ENCODE data around the gene FILIP1. TPM values are rescaled to one million over a fixed set of nuclear protein-coding genes. Genes with fewer than 3 reads are reported as not detected.

Gene FILIP1
- polyA plus RNA-seq, 1 donor: 45.4 TPM

DNA sequence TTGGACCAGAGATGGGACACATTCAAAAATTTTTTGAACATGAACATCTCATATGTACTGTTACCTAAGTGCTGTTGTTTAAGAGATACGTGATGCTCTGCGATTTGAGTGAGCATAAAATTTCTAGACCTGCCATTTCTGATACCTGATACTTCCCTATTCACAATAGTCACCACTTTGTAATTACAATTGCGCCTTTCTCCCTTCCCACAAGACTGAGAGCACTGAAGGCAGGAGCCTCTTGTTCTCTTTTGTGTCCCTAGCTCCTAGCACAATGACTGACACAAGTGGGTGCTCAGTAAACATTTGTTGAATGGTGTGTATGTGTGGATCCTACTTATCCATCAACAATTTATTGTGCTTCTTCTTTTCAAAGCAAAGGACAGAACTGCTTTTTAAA, 116.2 kb downstream of the FILIP1 start:
- DNase-seq: no peak

- DNase-seq: no peak
Observed at GRCh38 chr6:75376347-75377024, 117.1 kb downstream of the FILIP1 start.

- DNase-seq: no peak
Observed at GRCh38 chr6:75374961-75375400, 118.6 kb downstream of the FILIP1 start.

GRCh38 chr6:75372884-75373283, 120.7 kb downstream of the FILIP1 start:
- DNase-seq: no peak

DNA sequence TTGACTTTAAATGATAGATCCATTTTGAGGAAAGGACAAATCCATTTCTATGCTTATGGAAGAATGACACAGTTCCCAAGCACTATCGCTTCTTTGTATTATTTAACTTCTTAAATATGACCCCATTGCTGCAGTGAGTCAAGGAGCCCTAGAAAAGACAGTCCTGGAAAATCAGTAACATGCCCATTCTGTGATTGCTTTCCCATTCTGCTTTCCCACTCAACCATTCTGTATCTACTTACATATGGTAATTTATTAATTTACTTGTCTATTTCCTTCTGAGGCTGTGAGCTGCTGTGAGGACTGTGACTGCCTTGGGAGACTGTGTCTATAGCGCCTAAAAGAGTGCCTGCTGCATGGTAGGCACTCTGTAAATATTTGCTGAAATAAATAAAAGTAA, 123.6 kb downstream of the FILIP1 start:
- no peak for DNase-seq

DNA sequence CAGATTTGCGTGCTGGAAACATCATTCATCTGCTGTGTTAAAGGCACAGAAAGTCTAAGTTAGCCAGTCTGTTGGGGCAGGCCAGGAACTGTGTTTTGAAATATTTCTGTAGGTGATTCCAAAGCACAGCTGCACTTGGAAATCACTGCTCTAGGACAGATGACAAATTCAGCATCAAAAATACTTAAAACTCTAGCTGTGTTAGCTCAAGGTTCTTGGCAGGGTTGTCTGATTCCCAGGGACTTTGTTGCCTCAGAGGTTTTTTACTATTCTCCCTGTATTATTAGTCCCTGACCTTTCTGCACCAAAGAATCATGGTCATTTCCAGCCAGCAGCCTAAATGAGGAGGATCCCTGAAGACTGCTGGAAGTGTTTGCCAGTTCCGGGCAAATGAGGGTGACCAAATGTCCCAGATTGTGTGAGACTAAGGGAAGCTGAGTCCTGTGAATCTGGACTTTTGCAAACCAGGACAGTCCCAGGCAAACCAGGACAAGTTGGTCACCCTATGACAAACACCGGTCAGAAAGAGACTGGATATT, 124.7 kb downstream of the FILIP1 start:
- peak; percentile 37 for DNase-seq

DNA sequence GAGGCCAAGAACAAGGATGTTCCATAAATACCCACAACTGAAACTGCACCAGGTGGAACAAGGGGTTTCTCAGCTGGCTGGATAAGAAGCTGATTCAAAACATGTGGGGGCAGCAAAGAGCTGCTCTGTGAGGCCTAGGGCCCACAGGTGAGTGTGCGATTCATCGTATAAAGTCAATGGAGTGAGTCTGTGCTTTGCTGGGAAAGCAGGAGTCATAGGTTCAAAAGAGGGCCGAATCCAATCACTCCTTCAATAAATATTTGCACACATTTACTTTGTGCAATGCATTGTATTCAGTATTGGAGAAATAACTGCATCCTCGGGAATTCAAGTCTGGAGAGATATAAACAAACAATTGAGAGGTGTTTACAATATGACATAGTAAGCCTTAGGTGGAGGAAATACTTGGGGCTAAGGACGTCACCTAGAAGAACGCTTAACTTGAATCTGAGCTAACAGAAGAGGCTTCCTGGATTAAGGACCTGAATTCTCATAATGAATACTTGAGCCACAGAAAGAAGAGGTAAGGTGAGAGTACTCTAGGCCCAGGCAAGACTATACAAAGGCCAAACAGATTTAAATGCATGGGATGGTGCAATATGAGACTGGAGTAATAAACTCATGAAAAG, 125.3 kb downstream of the FILIP1 start:
- peak; percentile 44 for DNase-seq

GRCh38 chr6:75363304-75363703, 130.3 kb downstream of the FILIP1 start:
- no peak for DNase-seq

DNA sequence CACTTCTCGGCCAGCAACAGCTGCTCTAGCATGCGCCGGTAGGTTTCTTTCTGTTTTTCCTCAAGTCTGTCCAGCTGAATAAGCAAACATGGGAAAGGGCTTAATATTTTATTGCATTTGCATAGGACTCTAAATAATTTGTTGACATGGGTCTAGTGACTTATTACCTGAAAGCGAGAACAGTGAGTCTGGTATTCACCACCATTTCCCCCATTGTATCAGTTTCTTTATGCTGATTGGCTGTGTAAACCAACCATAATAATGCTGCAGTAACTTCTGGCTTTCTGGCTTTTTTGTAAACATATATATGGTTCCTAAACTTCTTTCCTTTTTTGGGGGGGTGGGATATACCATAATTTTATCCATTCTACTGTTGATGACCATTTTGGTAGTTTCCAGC, 140.0 kb downstream of the FILIP1 start:
- no peak for DNase-seq

DNA sequence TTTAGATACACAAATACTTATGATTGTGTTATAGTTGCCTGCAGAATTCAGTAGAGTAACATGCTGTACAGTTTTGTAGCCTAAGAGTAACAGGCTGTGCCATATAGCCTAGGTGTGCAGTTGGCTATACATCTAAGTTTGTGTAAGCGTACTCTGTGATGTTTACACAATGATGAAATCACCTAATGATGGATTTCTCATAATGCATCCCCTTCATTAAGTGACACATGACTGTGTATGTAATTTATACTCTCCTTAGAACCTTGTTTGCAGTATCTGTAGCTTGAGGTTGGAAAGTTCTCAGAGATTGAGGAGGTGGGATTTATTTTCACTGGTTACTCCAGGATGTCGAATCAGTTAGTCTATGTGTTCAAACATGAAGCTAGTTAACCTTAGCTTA, 142.0 kb downstream of the FILIP1 start:
- DNase-seq: no peak

- no peak for DNase-seq
Observed at GRCh38 chr6:75350808-75351207, 142.8 kb downstream of the FILIP1 start.

GRCh38 chr6:75350156-75350555, 143.4 kb downstream of the FILIP1 start:
- DNase-seq: no peak

DNA sequence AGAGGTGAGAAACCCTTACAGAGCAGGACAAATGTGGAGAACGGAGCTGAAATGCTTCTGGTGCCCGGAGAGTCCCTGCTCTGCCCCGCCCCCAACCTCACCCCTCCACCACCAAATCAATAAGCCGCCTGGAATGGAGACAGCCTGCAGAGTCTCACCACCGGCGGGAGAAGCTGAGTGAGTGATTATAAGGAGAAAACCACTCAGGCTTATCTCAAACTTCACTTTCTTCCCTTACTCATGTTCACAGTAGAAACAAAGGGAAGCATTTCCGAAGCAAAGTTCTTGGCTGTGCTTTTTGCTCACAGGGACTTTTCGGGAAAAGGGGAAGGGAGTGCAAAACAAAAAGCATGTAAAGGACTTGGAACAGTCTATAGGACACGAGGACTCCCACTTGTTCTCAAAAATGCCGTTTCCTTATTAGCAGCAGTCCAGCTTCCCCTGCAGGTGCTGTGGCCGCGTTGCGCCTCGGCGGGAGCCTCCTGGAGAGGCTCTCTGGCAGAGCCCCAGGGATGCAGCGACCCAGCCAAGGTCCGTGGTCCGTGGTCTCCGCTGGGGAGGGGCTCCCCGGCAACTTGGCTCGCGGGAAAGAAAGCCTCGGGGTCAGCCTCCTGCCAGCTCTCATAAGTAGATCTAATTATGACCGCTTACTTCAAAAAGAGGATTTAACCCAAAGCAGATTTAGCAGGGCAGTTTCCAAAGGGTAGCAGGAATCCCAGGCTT, 144.2 kb downstream of the FILIP1 start:
- peak; percentile 65 for DNase-seq

DNA sequence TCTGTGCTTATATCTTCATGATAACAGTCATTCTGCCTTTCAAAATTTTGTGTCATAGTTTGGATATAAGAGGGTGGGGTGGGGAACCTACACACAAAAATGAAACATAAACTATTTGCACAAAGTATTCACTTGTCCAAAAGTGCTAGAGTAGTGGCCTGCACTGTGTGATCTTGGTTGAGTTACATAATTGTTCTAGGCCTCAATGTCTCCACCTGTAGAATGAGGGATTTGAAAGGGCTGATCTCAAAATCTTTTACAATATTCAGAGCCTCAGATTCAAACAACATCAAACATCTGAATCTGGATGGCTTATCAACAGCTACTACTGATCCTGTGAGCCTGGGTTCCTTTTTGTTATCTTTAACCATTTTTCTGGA, 144.7 kb downstream of the FILIP1 start:
- DNase-seq: no peak

DNA sequence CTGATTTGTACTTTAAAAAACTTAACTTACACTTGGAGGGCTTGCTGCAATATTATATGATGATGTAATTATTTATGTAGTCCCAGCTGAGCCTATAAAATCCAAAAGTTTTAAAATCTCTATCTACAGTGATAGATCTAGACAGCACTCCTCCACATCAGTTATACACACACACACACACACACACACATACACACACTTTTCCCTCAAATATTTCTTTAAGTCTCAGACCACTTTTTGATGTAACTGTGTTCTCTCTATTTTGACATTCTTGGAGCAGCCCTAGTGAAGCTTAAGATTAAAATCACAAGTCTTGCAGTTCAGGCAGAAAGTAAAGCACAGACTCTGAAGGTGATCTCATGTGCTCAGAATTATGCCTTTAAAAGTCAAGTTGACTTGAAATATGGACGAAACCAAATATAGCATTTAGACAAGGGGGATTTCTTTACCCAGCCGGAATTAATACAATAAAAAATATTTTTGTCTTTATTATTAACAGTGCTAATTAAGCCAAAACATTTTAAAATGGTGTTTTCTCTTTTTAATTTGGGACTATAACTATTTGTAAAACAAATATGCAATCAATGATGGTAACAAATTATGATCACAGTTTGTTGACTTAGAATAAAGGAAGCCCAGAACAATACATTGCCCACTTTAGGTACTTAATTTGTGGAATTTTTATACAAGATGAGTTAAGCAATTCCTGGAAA, 145.5 kb downstream of the FILIP1 start:
- peak; percentile 24 for DNase-seq

- DNase-seq: no peak
Observed at GRCh38 chr6:75345413-75345812, 148.2 kb downstream of the FILIP1 start.

DNA sequence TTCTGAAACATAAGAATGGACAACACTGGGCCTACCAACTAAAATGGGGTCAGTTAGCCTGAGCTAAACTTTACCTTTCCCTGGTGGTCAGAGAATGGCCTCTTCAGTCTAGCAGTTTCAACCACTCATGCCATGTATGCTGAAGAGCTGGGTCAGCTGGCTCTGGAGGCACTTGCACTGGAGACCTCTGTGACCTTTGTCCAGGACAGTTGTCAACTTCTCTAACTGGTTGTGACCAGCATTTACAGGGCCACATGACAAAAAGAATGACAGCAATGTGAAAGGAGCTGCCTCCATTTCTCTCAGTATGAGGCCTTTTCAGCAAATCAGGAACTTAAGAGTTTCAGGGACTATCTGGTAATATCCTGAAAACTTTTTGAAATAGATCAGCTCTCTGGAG, 149.1 kb downstream of the FILIP1 start:
- DNase-seq: no peak

GRCh38 chr6:75344021-75344420, 149.6 kb downstream of the FILIP1 start:
- no peak for DNase-seq

GRCh38 chr6:75337835-75338580, 155.6 kb downstream of the FILIP1 start:
- DNase-seq: no peak

GRCh38 chr6:75334266-75335040, 159.1 kb downstream of the FILIP1 start:
- DNase-seq: peak; percentile 40

- no peak for DNase-seq
Observed at GRCh38 chr6:75333676-75334200, 159.9 kb downstream of the FILIP1 start.

All from hindlimb muscle (tissue), 1 donor.